Measurements from ENCODE around the gene GAS2.

GAS2 gene

GRCh38 chr11:22690871-22691270, 24.5 kb downstream of the GAS2 start:
- Histone ChIP-seq H3K79me2 (ENCODE audit: insufficient read depth, low read length) (no peaks in the 10 kb centered on the region), H3K36me3 (ENCODE audit: low read length) (no peaks in the 10 kb centered on the region), H3K4me3 (ENCODE audit: insufficient read depth, low read length, poor library complexity, severe bottlenecking) (no peak overlapping the region), H3F3A (ENCODE audit: insufficient read depth) (no peaks in the 10 kb centered on the region), H4K20me1 (ENCODE audit: low read depth, low read length) (no peaks in the 10 kb centered on the region), H3K9ac (ENCODE audit: low read length) (no peak overlapping the region), H2AFZ (ENCODE audit: low read depth, low read length, severe bottlenecking) (no peak overlapping the region), H3K9me3 (ENCODE audit: insufficient read depth, low read length) (no peaks in the 10 kb centered on the region), H3K27me3 (ENCODE audit: low read length) (no peaks in the 10 kb centered on the region), H3K9me2 (replicated peaks; ENCODE audit: insufficient read depth, low read length) (no peaks in the 10 kb centered on the region), H3K4me2 (ENCODE audit: low read depth, low read length, poor library complexity, severe bottlenecking) (no peak overlapping the region), H3K27ac (ENCODE audit: low read depth, low read length) (no peak overlapping the region)
- no peak for TF ChIP-seq EZH2phosphoT487 (conservative IDR thresholded peaks at IDR 0.05; ENCODE audit: low read length)
- TF ChIP-seq, protein P1, sequence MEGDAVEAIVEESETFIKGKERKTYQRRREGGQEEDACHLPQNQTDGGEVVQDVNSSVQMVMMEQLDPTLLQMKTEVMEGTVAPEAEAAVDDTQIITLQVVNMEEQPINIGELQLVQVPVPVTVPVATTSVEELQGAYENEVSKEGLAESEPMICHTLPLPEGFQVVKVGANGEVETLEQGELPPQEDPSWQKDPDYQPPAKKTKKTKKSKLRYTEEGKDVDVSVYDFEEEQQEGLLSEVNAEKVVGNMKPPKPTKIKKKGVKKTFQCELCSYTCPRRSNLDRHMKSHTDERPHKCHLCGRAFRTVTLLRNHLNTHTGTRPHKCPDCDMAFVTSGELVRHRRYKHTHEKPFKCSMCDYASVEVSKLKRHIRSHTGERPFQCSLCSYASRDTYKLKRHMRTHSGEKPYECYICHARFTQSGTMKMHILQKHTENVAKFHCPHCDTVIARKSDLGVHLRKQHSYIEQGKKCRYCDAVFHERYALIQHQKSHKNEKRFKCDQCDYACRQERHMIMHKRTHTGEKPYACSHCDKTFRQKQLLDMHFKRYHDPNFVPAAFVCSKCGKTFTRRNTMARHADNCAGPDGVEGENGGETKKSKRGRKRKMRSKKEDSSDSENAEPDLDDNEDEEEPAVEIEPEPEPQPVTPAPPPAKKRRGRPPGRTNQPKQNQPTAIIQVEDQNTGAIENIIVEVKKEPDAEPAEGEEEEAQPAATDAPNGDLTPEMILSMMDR (IDR thresholded peaks at IDR 0.05; ENCODE audit: insufficient read depth, low read length, poor library complexity, severe bottlenecking): no peak

DNA sequence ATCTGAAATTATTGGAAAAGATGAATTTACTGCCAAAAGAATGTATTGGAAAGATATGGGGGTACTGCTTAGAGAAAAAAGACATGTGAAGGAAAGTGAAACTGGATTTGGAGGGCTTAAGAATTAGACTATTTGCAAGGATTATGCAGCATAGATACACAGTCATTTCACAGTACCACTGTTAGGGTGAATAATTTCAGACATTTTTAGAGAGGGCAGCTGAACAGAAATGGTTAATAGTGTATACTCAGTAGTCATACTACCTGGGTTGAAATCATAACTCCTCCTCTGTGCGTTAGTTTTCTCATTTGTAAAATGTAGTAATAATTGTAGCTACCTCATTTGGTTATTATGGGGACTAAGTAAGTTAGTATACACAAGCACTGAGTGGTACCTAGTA, 33.0 kb downstream of the GAS2 start:
- H3K4me2 ChIP-seq (ENCODE audit: low read depth, low read length, poor library complexity, severe bottlenecking): no peak overlapping the region
- no peaks in the 10 kb centered on the region for H3K79me2 ChIP-seq (ENCODE audit: insufficient read depth, low read length)
- no peaks in the 10 kb centered on the region for H3K27me3 ChIP-seq (ENCODE audit: low read length)
- no peaks in the 10 kb centered on the region for H3K9me3 ChIP-seq (ENCODE audit: insufficient read depth, low read length)
- no peaks in the 10 kb centered on the region for H3K9me2 ChIP-seq (replicated peaks; ENCODE audit: insufficient read depth, low read length)
- H3K9ac ChIP-seq (ENCODE audit: low read length): no peak overlapping the region
- no peaks in the 10 kb centered on the region for H4K20me1 ChIP-seq (ENCODE audit: low read depth, low read length)
- H2AFZ ChIP-seq (ENCODE audit: low read depth, low read length, severe bottlenecking): no peak overlapping the region
- H3K36me3 ChIP-seq (ENCODE audit: low read length): no peaks in the 10 kb centered on the region
- no peak for TF ChIP-seq EZH2phosphoT487 (conservative IDR thresholded peaks at IDR 0.05; ENCODE audit: low read length)
- TF ChIP-seq, protein P1 (IDR thresholded peaks at IDR 0.05; ENCODE audit: insufficient read depth, low read length, poor library complexity, severe bottlenecking): no peak
- H3K4me3 ChIP-seq (ENCODE audit: insufficient read depth, low read length, poor library complexity, severe bottlenecking): no peak overlapping the region
- H3K27ac ChIP-seq (ENCODE audit: low read depth, low read length): no peak overlapping the region
- H3F3A ChIP-seq (ENCODE audit: insufficient read depth): no peaks in the 10 kb centered on the region

- no peaks in the 10 kb centered on the region for H3K9me3 ChIP-seq (ENCODE audit: insufficient read depth, low read length)
- H3K4me3 ChIP-seq (ENCODE audit: insufficient read depth, low read length, poor library complexity, severe bottlenecking): no peak overlapping the region
- no peak overlapping the region for H3K27ac ChIP-seq (ENCODE audit: low read depth, low read length)
- H3K79me2 ChIP-seq (ENCODE audit: insufficient read depth, low read length): no peaks in the 10 kb centered on the region
- H3K9ac ChIP-seq (ENCODE audit: low read length): no peak overlapping the region
- no peak overlapping the region for H2AFZ ChIP-seq (ENCODE audit: low read depth, low read length, severe bottlenecking)
- H3K4me2 ChIP-seq (ENCODE audit: low read depth, low read length, poor library complexity, severe bottlenecking): no peak overlapping the region
- no peaks in the 10 kb centered on the region for H3K36me3 ChIP-seq (ENCODE audit: low read length)
- no peaks in the 10 kb centered on the region for H3K27me3 ChIP-seq (ENCODE audit: low read length)
- H4K20me1 ChIP-seq (ENCODE audit: low read depth, low read length): no peaks in the 10 kb centered on the region
- no peaks in the 10 kb centered on the region for H3F3A ChIP-seq (ENCODE audit: insufficient read depth)
- no peaks in the 10 kb centered on the region for H3K9me2 ChIP-seq (replicated peaks; ENCODE audit: insufficient read depth, low read length)
- TF ChIP-seq, protein P1 (IDR thresholded peaks at IDR 0.05; ENCODE audit: insufficient read depth, low read length, poor library complexity, severe bottlenecking): no peak
- no peak for TF ChIP-seq EZH2phosphoT487 (conservative IDR thresholded peaks at IDR 0.05; ENCODE audit: low read length)
Observed at GRCh38 chr11:22702031-22702430, 35.6 kb downstream of the GAS2 start.
